Testis (tissue), 3 donors: ENCODE measurements around the gene CTSS. TPM values are rescaled to one million over a fixed set of nuclear protein-coding genes. Genes with fewer than 3 reads are reported as not detected.

Source experiments
- DNase-seq: peaks from one replicate; pipeline ENCODE4 v3.0.0-alpha.2; 2019
- H3K27ac ChIP-seq, 2 donors: fragments of 200-600 bp; sonication (generic); one replicate each; pipeline ENCODE4 v1.5.1; 2019
- H3K27me3 ChIP-seq: fragments of 200-600 bp; sonication (generic); one replicate; pipeline ENCODE4 v1.5.1; 2019
- H3K36me3 ChIP-seq: fragments of 200-600 bp; sonication (generic); one replicate; pipeline ENCODE4 v1.5.1; 2017; ENCODE audit warnings: low read depth; ENCODE audit errors: missing control alignments
- H3K4me1 ChIP-seq: fragments of 200-600 bp; sonication (generic); one replicate; pipeline ENCODE4 v1.5.1; 2019
- H3K4me3 ChIP-seq, 2 donors: fragments of 200-600 bp; sonication (generic); one replicate each; pipeline ENCODE4 v1.5.1; 2017 to 2019
- H3K9me3 ChIP-seq: fragments of 200-600 bp; sonication (generic); one replicate; pipeline ENCODE4 v1.5.1; 2017
- CTCF ChIP-seq, 3 experiments: fragments of 450-650 bp in 2 of 3; fragments of 200-600 bp in 1 of 3; sonication (generic) in 1 of 3; IDR thresholded peaks; one replicate each; pipeline ENCODE4 v1.5.1; 2016 to 2019; ENCODE audit warnings: antibody characterized with exemption in 3 of 3, mild to moderate bottlenecking in 2 of 3, moderate library complexity in 1 of 3
- POLR2A ChIP-seq: fragments of 450-650 bp; IDR thresholded peaks from one replicate; pipeline ENCODE4 v1.6.1; 2017; ENCODE audit warnings: antibody characterized with exemption, mild to moderate bottlenecking, moderate library complexity
- WGBS, 2 donors: methylation state at CpG; one replicate each; pipeline ENCODE4 v1.1.5; 2018; 5-methylcytosine and 5-hydroxymethylcytosine counted together
- intact Hi-C: fragments of 100-400 bp; cut with DNase I; formaldehyde crosslinking; loops from one replicate; pipeline ENCODE4 v1.15.1; 2023; ENCODE audit warnings: low total_unique reads
- polyA plus RNA-seq: library from polyadenylated mRNA; stranded (reverse); fragments of 350-450 nt; fragmentation: Illumina TruSeq; extraction: RNeasy Lipid Tissue Mini Kit (QIAGEN cat#74804); gene quantifications from one replicate; pipeline ENCODE4 v1.2.3, GENCODE V29; 2014; ENCODE audit warnings: low read depth, low replicate concordance; ENCODE audit not compliant: insufficient read depth
- total RNA-seq, 2 donors: library from RNA; depleted of rRNA; stranded (reverse); fragments of >200 nt; gene quantifications; one replicate each; pipeline ENCODE4 v1.2.3, GENCODE V29; 2016

CTSS gene
- total and polyA plus RNA-seq, 3 donors from 2014 or later = 7.4 to 61.0 (median 9.2) TPM

DNA sequence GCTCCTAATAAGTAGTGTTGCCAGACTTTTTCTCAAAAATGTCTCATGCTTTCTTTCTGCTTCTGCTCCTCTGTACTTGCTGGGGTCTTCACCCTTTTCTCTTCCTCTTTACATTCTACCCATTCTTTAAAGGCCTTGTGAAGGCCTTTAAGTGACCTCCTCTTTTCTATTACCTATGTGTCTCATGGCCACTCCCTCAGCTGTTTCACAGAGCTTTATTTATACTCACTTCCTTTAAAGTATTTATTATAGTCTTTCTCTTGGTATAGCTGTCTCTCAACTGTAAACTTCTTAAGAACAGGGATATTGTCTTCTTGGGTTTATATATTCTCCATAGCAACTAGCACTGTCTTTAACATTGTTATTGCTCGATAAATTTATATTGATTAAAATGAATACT lies 69.4 kb downstream of the CTSS start:
- Histone ChIP-seq H3K27ac (no peak overlapping the region), H3K27me3 (no peaks in the 10 kb centered on the region), H3K4me3 (peak overlapping the region; percentile 59 to 72), H3K9me3 (no peaks in the 10 kb centered on the region), H3K36me3 (no peaks in the 10 kb centered on the region), H3K4me1 (peaks cover 10% of the 10 kb centered on the region)
- DNase-seq = no peak
- WGBS, 2 donors = 9 to 17% methylated on average over 1 of the region's 1 CpG
- intact Hi-C loops = no loop called here
- TF ChIP-seq POLR2A (no peak), CTCF (IDR thresholded peaks at IDR 0.05) (no peak)

DNA sequence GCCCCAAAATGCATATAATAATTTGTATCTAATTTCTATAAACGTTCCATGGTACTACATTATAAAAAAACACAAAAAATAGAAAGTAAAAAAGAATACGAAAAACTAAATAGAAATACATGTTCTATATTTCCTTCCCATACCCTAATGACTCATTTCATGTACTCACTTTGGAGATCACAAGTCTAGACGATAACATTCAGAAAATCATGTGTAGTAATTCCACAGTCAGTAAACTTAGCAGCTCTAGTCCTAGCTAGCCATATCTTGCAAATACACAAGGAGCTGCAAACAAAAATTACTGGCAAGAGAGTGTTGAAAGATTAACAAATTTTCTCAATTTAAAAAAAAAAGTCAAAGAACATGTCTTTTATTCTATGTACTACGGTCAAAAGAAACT lies 70.0 kb downstream of the CTSS start:
- WGBS, 2 donors = 80 to 87% methylated on average over 4 of the region's 4 CpGs
- Histone ChIP-seq H3K27ac (no peak overlapping the region), H3K27me3 (no peaks in the 10 kb centered on the region), H3K4me1 (peaks cover 10% of the 10 kb centered on the region), H3K9me3 (no peaks in the 10 kb centered on the region), H3K36me3 (no peaks in the 10 kb centered on the region), H3K4me3 (no peak overlapping the region)
- no peak for DNase-seq
- TF ChIP-seq CTCF (IDR thresholded peaks at IDR 0.05) (no peak), POLR2A (no peak)
- intact Hi-C loops = no loop called here

DNA sequence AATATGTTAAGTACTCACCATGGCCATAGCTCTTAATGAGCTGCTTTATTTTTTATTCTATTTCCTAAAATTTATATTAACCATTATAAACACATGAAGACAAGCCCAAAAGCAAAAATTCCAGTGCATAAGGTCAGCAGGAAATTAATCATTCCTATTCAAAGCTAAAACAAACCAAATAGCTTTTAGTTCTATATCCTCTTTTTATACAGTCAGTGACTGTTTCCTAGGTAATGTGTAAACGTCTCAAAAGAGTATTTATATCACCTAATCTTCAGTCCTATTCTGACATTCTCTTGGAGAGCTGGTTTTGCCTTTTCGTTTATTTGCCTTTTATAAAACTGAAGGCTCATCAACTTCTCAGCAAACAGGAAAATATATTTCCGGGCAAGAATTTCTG lies 72.9 kb downstream of the CTSS start:
- Histone ChIP-seq H3K9me3 (no peaks in the 10 kb centered on the region), H3K27ac (no peak overlapping the region), H3K36me3 (no peaks in the 10 kb centered on the region), H3K4me3 (no peak overlapping the region), H3K27me3 (no peaks in the 10 kb centered on the region), H3K4me1 (peaks cover 7% of the 10 kb centered on the region)
- 77 to 79% methylated on average over 3 of the region's 3 CpGs for WGBS, 2 donors
- intact Hi-C loops = no loop called here
- no peak for DNase-seq
- TF ChIP-seq POLR2A = no peak
- TF ChIP-seq CTCF (IDR thresholded peaks at IDR 0.05) = no peak

- intact Hi-C loops = no loop called here
- Histone ChIP-seq H3K27ac (no peak overlapping the region), H3K4me1 (no peaks in the 10 kb centered on the region), H3K27me3 (no peaks in the 10 kb centered on the region), H3K36me3 (no peaks in the 10 kb centered on the region), H3K4me3 (no peak overlapping the region), H3K9me3 (no peaks in the 10 kb centered on the region)
- TF ChIP-seq CTCF (IDR thresholded peaks at IDR 0.05) = no peak
- TF ChIP-seq POLR2A = no peak
- no peak for DNase-seq
- WGBS, 2 donors = 96% methylated on average over 1 of the region's 1 CpG
Observed at GRCh38 chr1:150688763-150689162, 76.8 kb downstream of the CTSS start.

DNA sequence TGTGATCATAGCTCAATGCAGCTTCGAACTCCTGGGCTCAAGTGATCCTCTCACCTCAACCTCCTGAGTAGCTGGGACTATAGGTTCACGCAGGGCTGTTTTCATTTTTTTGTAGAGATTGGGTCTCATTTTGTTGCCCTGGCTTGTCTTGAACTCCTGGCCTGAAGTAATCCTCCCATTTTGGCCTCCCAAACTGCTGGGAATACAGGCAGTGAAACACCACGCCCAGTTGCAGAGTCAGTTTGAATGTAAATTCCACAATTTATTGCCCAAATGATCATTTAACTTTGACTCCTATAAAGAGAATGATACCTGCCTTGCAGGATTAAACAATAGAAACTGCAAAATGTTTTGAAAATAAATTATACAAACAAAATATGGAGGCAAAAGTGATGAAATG lies 79.3 kb downstream of the CTSS start:
- Histone ChIP-seq H3K4me1 (no peaks in the 10 kb centered on the region), H3K9me3 (no peaks in the 10 kb centered on the region), H3K27ac (no peak overlapping the region), H3K4me3 (no peak overlapping the region), H3K36me3 (no peaks in the 10 kb centered on the region), H3K27me3 (no peaks in the 10 kb centered on the region)
- 92 to 98% methylated on average over 3 of the region's 3 CpGs for WGBS, 2 donors
- TF ChIP-seq CTCF (IDR thresholded peaks at IDR 0.05) (no peak), POLR2A (no peak)
- DNase-seq = no peak
- intact Hi-C loops = no loop called here
